Activated CD8-positive, alpha-beta T cell treated with anti-CD3 and anti-CD28 coated beads for 36 hours (primary cell): ENCODE data around the gene TRIM37. TPM values are rescaled to one million over a fixed set of nuclear protein-coding genes. Genes with fewer than 3 reads are reported as not detected.
A peak's percentile ranks its signal among the peaks of the same experiment; 100 is the strongest.

Experiments
- ATAC-seq: fragments of 200-7000 bp; cut with Tn5 transposase; one replicate; pipeline ENCODE4 v1.10.0; 2021; ENCODE audit warnings: mild to moderate bottlenecking, moderate library complexity
- CTCF ChIA-PET: fragments of 350-600 bp; sonication (Branson Sonifier 250); formaldehyde crosslinking; loops from one replicate; lab custom pipeline; 2021; ENCODE audit warnings: antibody characterized with exemption; lab: Charles Lee
- POLR2A ChIA-PET: fragments of 350-600 bp; sonication (Branson Sonifier 250); formaldehyde crosslinking; loops from one replicate; lab custom pipeline; 2021; ENCODE audit warnings: antibody characterized with exemption; lab: Charles Lee
- DNase-seq: peaks from one replicate; pipeline ENCODE4 v3.0.0-alpha.2; 2020
- H3K27ac Mint-ChIP-seq: one replicate; pipeline ENCODE4 v1.8.0; 2021; ENCODE audit warnings: mild to moderate bottlenecking, mixed read lengths
- H3K27me3 Mint-ChIP-seq: one replicate; pipeline ENCODE4 v1.8.0; 2021; ENCODE audit warnings: mixed read lengths
- H3K36me3 Mint-ChIP-seq: one replicate; pipeline ENCODE4 v1.8.0; 2021; ENCODE audit warnings: low read depth, mixed read lengths
- H3K4me1 Mint-ChIP-seq: one replicate; pipeline ENCODE4 v1.8.0; 2021; ENCODE audit warnings: low read depth, mixed read lengths
- H3K4me3 Mint-ChIP-seq: one replicate; pipeline ENCODE4 v1.8.0; 2021; ENCODE audit warnings: mild to moderate bottlenecking, moderate library complexity, mixed read lengths
- H3K9me3 Mint-ChIP-seq: one replicate; pipeline ENCODE4 v1.8.0; 2021; ENCODE audit warnings: mixed read lengths
- intact Hi-C: fragments of 100-400 bp; cut with micrococcal nuclease; formaldehyde crosslinking; loops from one replicate; pipeline ENCODE4 v1.10.0; 2022
- total RNA-seq, 2 experiments: library from RNA; stranded (reverse); gene quantifications; one replicate each; pipeline ENCODE4 v1.2.3, GENCODE V29; 2021
- TF ChIP-seq, protein P1 (sequence below): fragments of 200-600 bp; IDR thresholded peaks from one replicate; pipeline ENCODE4 v1.8.0; 2022; ENCODE audit warnings: antibody characterized with exemption, mild to moderate bottlenecking

Gene TRIM37
- total RNA-seq, 2 experiments from 2014 or later, result 23.9 to 24.8 TPM

GRCh38 chr17:59152925-59153324 is 46.2 kb upstream of the TRIM37 start:
- ChIA-PET POLR2A (no interaction called here), CTCF (interaction anchor here (0.6 kb wide), 1 partner anchor 66 kb away, joined by 3 read pairs; no protein-coding TSS in a partner anchor)
- no peak overlapping the region for H3K27ac Mint-ChIP-seq
- ATAC-seq (no peak), DNase-seq (no peak)
- H3K4me3 Mint-ChIP-seq, result no peak overlapping the region
- TF ChIP-seq, protein P1, sequence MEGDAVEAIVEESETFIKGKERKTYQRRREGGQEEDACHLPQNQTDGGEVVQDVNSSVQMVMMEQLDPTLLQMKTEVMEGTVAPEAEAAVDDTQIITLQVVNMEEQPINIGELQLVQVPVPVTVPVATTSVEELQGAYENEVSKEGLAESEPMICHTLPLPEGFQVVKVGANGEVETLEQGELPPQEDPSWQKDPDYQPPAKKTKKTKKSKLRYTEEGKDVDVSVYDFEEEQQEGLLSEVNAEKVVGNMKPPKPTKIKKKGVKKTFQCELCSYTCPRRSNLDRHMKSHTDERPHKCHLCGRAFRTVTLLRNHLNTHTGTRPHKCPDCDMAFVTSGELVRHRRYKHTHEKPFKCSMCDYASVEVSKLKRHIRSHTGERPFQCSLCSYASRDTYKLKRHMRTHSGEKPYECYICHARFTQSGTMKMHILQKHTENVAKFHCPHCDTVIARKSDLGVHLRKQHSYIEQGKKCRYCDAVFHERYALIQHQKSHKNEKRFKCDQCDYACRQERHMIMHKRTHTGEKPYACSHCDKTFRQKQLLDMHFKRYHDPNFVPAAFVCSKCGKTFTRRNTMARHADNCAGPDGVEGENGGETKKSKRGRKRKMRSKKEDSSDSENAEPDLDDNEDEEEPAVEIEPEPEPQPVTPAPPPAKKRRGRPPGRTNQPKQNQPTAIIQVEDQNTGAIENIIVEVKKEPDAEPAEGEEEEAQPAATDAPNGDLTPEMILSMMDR, result no peak
- H3K36me3 Mint-ChIP-seq, result peaks cover 8% of the 10 kb centered on the region
- H3K27me3 Mint-ChIP-seq, result no peaks in the 10 kb centered on the region
- H3K4me1 Mint-ChIP-seq, result peaks cover 35% of the 10 kb centered on the region
- H3K9me3 Mint-ChIP-seq, result no peaks in the 10 kb centered on the region
- intact Hi-C loops, result no loop called here

- no peaks in the 10 kb centered on the region for H3K9me3 Mint-ChIP-seq
- TF ChIP-seq, protein P1, result no peak
- ATAC-seq, result no peak
- intact Hi-C loops, result no loop called here
- H3K4me3 Mint-ChIP-seq, result no peak overlapping the region
- peaks cover 8% of the 10 kb centered on the region for H3K36me3 Mint-ChIP-seq
- H3K27me3 Mint-ChIP-seq, result no peaks in the 10 kb centered on the region
- ChIA-PET CTCF (interaction anchor here (0.7 to 1.4 kb wide), 3 partner anchors 10 to 69 kb away, joined by 3 to 4 read pairs (median 4); no protein-coding TSS in a partner anchor), POLR2A (interaction anchor here (0.6 to 1.6 kb wide), 4 partner anchors 23 to 62 kb away, joined by 3 to 8 read pairs (median 4); partner anchors contain the start of gene TRIM37)
- H3K27ac Mint-ChIP-seq, result no peak overlapping the region
- DNase-seq, result no peak
- peaks cover 37% of the 10 kb centered on the region for H3K4me1 Mint-ChIP-seq
Observed at GRCh38 chr17:59151591-59151990, 44.9 kb upstream of the TRIM37 start.

DNA sequence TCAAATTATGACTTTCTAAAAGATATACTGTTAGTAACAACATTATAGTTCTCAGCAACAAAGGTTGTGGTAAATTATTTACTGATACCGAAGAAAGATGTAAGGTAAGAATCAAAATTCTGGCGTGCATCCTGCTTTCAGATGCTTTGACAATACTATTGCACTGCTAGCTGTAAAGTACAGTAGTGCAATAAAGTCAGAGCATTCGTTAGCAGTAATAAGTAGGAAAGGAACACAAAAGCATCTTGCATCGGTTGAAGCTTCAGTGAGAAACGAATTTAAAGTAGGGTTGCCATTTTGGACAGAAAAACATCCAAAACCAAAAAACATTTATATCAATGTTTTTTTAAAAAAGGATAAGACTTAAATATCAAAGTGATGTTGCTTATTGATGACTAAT is 44.3 kb upstream of the TRIM37 start:
- intact Hi-C loops, result no loop called here
- Mint-ChIP-seq H3K9me3 (no peaks in the 10 kb centered on the region), H3K27ac (no peak overlapping the region), H3K27me3 (no peaks in the 10 kb centered on the region), H3K36me3 (peaks cover 8% of the 10 kb centered on the region), H3K4me1 (peaks cover 35% of the 10 kb centered on the region), H3K4me3 (no peak overlapping the region)
- ChIA-PET POLR2A (interaction anchor here (1.0 to 1.6 kb wide), 3 partner anchors 22 to 57 kb away, joined by 3 to 8 read pairs (median 4); partner anchors contain the start of gene TRIM37), CTCF (interaction anchor here (1.4 kb wide), 2 partner anchors 15 to 68 kb away, joined by 3 to 4 read pairs; no protein-coding TSS in a partner anchor)
- ATAC-seq (no peak), DNase-seq (no peak)
- TF ChIP-seq, protein P1, result no peak

GRCh38 chr17:59149841-59150511 is 43.3 kb upstream of the TRIM37 start:
- H3K36me3 Mint-ChIP-seq, result peaks cover 8% of the 10 kb centered on the region
- H3K4me1 Mint-ChIP-seq, result peaks cover 38% of the 10 kb centered on the region
- H3K27ac Mint-ChIP-seq, result no peak overlapping the region
- ChIA-PET POLR2A (interaction anchor here (2.0 kb wide), 1 partner anchor 43 kb away, joined by 7 read pairs; the partner anchor contains the start of gene TRIM37), CTCF (no interaction called here)
- H3K9me3 Mint-ChIP-seq, result no peaks in the 10 kb centered on the region
- TF ChIP-seq, protein P1, result no peak
- H3K27me3 Mint-ChIP-seq, result no peaks in the 10 kb centered on the region
- ATAC-seq (peak; percentile 51), DNase-seq (peak; percentile 35)
- intact Hi-C loops, result no loop called here
- H3K4me3 Mint-ChIP-seq, result no peak overlapping the region

DNA sequence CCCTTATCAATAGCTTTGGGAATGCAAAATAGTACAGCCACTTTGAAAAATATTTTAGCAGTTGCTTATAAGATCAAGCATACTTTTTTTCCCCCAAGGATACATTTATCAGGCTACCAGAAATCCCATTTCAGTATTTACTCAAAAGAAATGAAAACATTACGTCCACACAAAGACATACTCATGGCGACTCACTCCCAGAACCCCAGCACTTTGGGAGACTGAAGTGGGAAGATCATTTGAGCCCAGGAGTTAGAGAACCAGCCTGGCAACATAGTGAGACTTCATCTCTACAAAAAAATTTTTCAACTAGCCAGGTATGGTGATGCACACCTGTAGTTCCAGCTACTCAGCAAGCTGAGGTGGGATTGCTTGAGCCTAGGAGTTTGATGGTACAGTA is 42.4 kb upstream of the TRIM37 start:
- ChIA-PET POLR2A (interaction anchor here (2.0 kb wide), 1 partner anchor 42 kb away, joined by 7 read pairs; the partner anchor contains the start of gene TRIM37), CTCF (interaction anchor here (1.1 kb wide), 1 partner anchor 31 kb away, joined by 4 read pairs; no protein-coding TSS in a partner anchor)
- H3K27me3 Mint-ChIP-seq, result no peaks in the 10 kb centered on the region
- H3K9me3 Mint-ChIP-seq, result no peaks in the 10 kb centered on the region
- H3K36me3 Mint-ChIP-seq, result peaks cover 12% of the 10 kb centered on the region
- H3K27ac Mint-ChIP-seq, result no peak overlapping the region
- TF ChIP-seq, protein P1, result no peak
- intact Hi-C loops, result no loop called here
- DNase-seq (no peak), ATAC-seq (no peak)
- peaks cover 38% of the 10 kb centered on the region for H3K4me1 Mint-ChIP-seq
- H3K4me3 Mint-ChIP-seq, result no peak overlapping the region
